HEK293T (cell line): ENCODE measurements around the gene IGF2.

Experiments
- BHLHE40 ChIP-seq: fragments of 450-650 bp; IDR thresholded peaks from 2 replicates; pipeline ENCODE4 v1.6.1; 2016; ENCODE audit warnings: mild to moderate bottlenecking, moderate library complexity, borderline replicate concordance
- L3MBTL2 ChIP-seq: fragments of 450-650 bp; conservative IDR thresholded peaks from 2 replicates; pipeline ENCODE4 v1.6.1; 2016; ENCODE audit warnings: mild to moderate bottlenecking

- no peak for TF ChIP-seq BHLHE40
- no peak for TF ChIP-seq L3MBTL2
Observed at GRCh38 chr11:2102883-2103213, 36.3 kb downstream of the IGF2 start.
